Ishikawa (cell line): Measurements from ENCODE around the gene C3AR1.

Source experiments
- CEBPB ChIP-seq: IDR thresholded peaks from 2 replicates; pipeline ENCODE4 v1.6.1; 2012
- CREB1 ChIP-seq: IDR thresholded peaks from 2 replicates; pipeline ENCODE4 v1.6.1; 2012; ENCODE audit warnings: low read depth
- EGR1 ChIP-seq: IDR thresholded peaks from 2 replicates; pipeline ENCODE4 v1.6.1; 2012
- EP300 ChIP-seq: IDR thresholded peaks from 2 replicates; pipeline ENCODE4 v1.6.1; 2012; ENCODE audit warnings: borderline replicate concordance
- FOXM1 ChIP-seq: IDR thresholded peaks from 2 replicates; pipeline ENCODE4 v1.6.1; 2012; ENCODE audit warnings: low read depth, borderline replicate concordance
- TAF1 ChIP-seq: IDR thresholded peaks from 2 replicates; pipeline ENCODE4 v1.6.1; 2012; ENCODE audit warnings: low read depth, mild to moderate bottlenecking
- USF1 ChIP-seq: IDR thresholded peaks from 2 replicates; pipeline ENCODE4 v1.6.1; 2012
- YY1 ChIP-seq: IDR thresholded peaks from 2 replicates; pipeline ENCODE4 v1.6.1; 2012; ENCODE audit warnings: low read depth

- TF ChIP-seq EP300 (no peak), USF1 (no peak), EGR1 (no peak), CREB1 (no peak), FOXM1 (no peak), YY1 (no peak), TAF1 (no peak), CEBPB (no peak)
Measured at GRCh38 chr12:8035440-8036010, 30.6 kb downstream of the C3AR1 start.
